HCT116 (cell line): ENCODE data around the gene ADAD2. TPM values are rescaled to one million over a fixed set of nuclear protein-coding genes. Genes with fewer than 3 reads are reported as not detected.

ENCODE experiments used
- ATAC-seq: fragments of 200-7000 bp; cut with Tn5 transposase; 2 replicates; pipeline ENCODE4 v1.9.1; 2020; ENCODE audit warnings: mild to moderate bottlenecking, moderate library complexity
- BruUV-seq: library from RNA; stranded (reverse); fragments of 400-500 nt; replicated peaks from 2 replicates; lab custom pipeline; 2021; lab: Mats Ljungman, UMichigan
- CTCF ChIA-PET: fragments of 300-600 bp; sonication (Branson Sonifier 250); formaldehyde crosslinking; loops from one replicate; lab custom pipeline; 2021; ENCODE audit warnings: antibody characterized with exemption; lab: Charles Lee
- POLR2A ChIA-PET: fragments of 300-600, 350-600 bp; sonication (Branson Sonifier 250); formaldehyde crosslinking; loops from one replicate; lab custom pipeline; 2021; ENCODE audit warnings: antibody characterized with exemption; lab: Charles Lee
- RAD21 ChIA-PET, 2 experiments: fragments of 300-600 bp; sonication (Branson Sonifier 250); formaldehyde crosslinking; loops; one replicate each; lab custom pipeline; 2023; ENCODE audit warnings: low total read pairs in 2 of 2; ENCODE audit not compliant: uncharacterized antibody in 2 of 2, unreplicated experiment in 2 of 2, low non-redundant PET in 1 of 2; lab: Charles Lee
- DNase-seq: peaks from one replicate; pipeline ENCODE4 v3.0.0-alpha.2; 2010; ENCODE audit warnings: low read depth, low spot score
- H2AFZ ChIP-seq: fragments of 200-600 bp; shearing (Covaris generic), sonication (generic); 2 replicates; pipeline ENCODE4 v1.6.1; 2017; ENCODE audit warnings: low read depth, mixed run types, mixed read lengths, antibody characterized with exemption, low read length; ENCODE audit not compliant: poor library complexity, severe bottlenecking
- H3K27ac ChIP-seq: 2 replicates; pipeline ENCODE4 v1.5.1; 2012; ENCODE audit warnings: low read depth, low read length
- H3K27me3 ChIP-seq: fragments of 200-600 bp; sonication (generic); 2 replicates; pipeline ENCODE4 v1.6.1; 2016; ENCODE audit warnings: mixed run types, low read length, mixed read lengths; ENCODE audit not compliant: insufficient read depth
- H3K36me3 ChIP-seq, 2 experiments: fragments of 200-500 bp in 1 of 2; fragments of 200-600 bp in 1 of 2; sonication (Bioruptor generic) in 1 of 2; sonication (generic) in 1 of 2; 2 replicates each; pipeline versions ENCODE4 v1.5.1 to v1.6.1; 2014 to 2016; ENCODE audit warnings: low read length in 2 of 2, inconsistent platforms in 1 of 2, mixed read lengths in 1 of 2, mixed run types in 1 of 2; ENCODE audit not compliant: insufficient read depth in 2 of 2, control insufficient read depth in 1 of 2
- H3K4me1 ChIP-seq, 2 experiments: fragments of 200-600 bp in 1 of 2; sonication (generic) in 1 of 2; 2 replicates each; pipeline versions ENCODE4 v1.5.1 to v1.6.1; 2012 to 2017; ENCODE audit warnings: low read length in 2 of 2, inconsistent platforms in 1 of 2, mild to moderate bottlenecking in 1 of 2, mixed read lengths in 1 of 2, mixed run types in 1 of 2, moderate library complexity in 1 of 2; ENCODE audit not compliant: insufficient read depth in 2 of 2, control insufficient read depth in 1 of 2
- H3K4me2 ChIP-seq: fragments of 200-600 bp; sonication (generic); 2 replicates; pipeline ENCODE4 v1.6.1; 2017; ENCODE audit warnings: mixed run types, low read length, mixed read lengths
- H3K4me3 ChIP-seq, 2 experiments: fragments of 200-600 bp in 1 of 2; sonication (generic) in 1 of 2; replicated peaks in 1 of 2; 2 replicates each; pipeline ENCODE4 v1.5.1; 2011 to 2016; ENCODE audit warnings: low read length in 2 of 2, control low read depth in 1 of 2, low read depth in 1 of 2, mild to moderate bottlenecking in 1 of 2, mixed read lengths in 1 of 2, mixed run types in 1 of 2
- H3K79me2 ChIP-seq: fragments of 200-600 bp; sonication (generic); 2 replicates; pipeline ENCODE4 v1.6.1; 2017; ENCODE audit warnings: mild to moderate bottlenecking, mixed run types, low read length, moderate library complexity, mixed read lengths; ENCODE audit not compliant: insufficient read depth
- H3K9ac ChIP-seq: fragments of 200-600 bp; sonication (generic); 2 replicates; pipeline ENCODE4 v1.6.1; 2016; ENCODE audit warnings: low read length, mixed read lengths
- H3K9me2 ChIP-seq: fragments of 200-600 bp; sonication (generic), shearing (Covaris generic); 2 replicates; pipeline ENCODE4 v1.6.1; 2017; ENCODE audit warnings: mixed run types, mild to moderate bottlenecking, moderate library complexity; ENCODE audit not compliant: insufficient read depth
- H3K9me3 ChIP-seq, 2 experiments: fragments of 200-500 bp in 1 of 2; fragments of 200-600 bp in 1 of 2; sonication (Bioruptor generic) in 1 of 2; sonication (generic) in 1 of 2; 2 replicates each; pipeline ENCODE4 v1.6.1; 2014 to 2017; ENCODE audit warnings: low read length in 2 of 2, mixed read lengths in 2 of 2, inconsistent platforms in 1 of 2, low read depth in 1 of 2, mild to moderate bottlenecking in 1 of 2, mixed run types in 1 of 2, moderate library complexity in 1 of 2; ENCODE audit not compliant: control insufficient read depth in 1 of 2, insufficient read depth in 1 of 2
- H4K20me1 ChIP-seq: fragments of 200-600 bp; sonication (generic), shearing (Covaris generic); 2 replicates; pipeline ENCODE4 v1.6.1; 2017; ENCODE audit warnings: mixed run types, mild to moderate bottlenecking, moderate library complexity; ENCODE audit not compliant: insufficient read depth
- CBX3 ChIP-seq: IDR thresholded peaks from 2 replicates; pipeline ENCODE4 v1.6.1; 2012; ENCODE audit warnings: low read depth
- CEBPB ChIP-seq: IDR thresholded peaks from 2 replicates; pipeline ENCODE4 v1.6.1; 2012; ENCODE audit warnings: low read depth
- CTCF ChIP-seq, 3 experiments: fragments of 200-600 bp in 1 of 3; sonication (generic) in 1 of 3; IDR thresholded peaks in 2 of 3; conservative IDR thresholded peaks in 1 of 3; 2 replicates each; pipeline ENCODE4 v1.5.1; 2012 to 2017; ENCODE audit warnings: low read depth in 2 of 3, low read length in 2 of 3, antibody characterized with exemption in 1 of 3, borderline replicate concordance in 1 of 3, control low read depth in 1 of 3, mild to moderate bottlenecking in 1 of 3, mixed read lengths in 1 of 3, mixed run types in 1 of 3, moderate library complexity in 1 of 3; ENCODE audit not compliant: insufficient read depth in 1 of 3
- EGR1 ChIP-seq: IDR thresholded peaks from 2 replicates; pipeline ENCODE4 v1.6.1; 2012; ENCODE audit warnings: low read depth
- ELF1 ChIP-seq: IDR thresholded peaks from 2 replicates; pipeline ENCODE4 v1.6.1; 2012; ENCODE audit warnings: low read depth, borderline replicate concordance
- EZH2phosphoT487 ChIP-seq: fragments of 200-600 bp; IDR thresholded peaks from 2 replicates; pipeline ENCODE4 v1.6.1; 2018; ENCODE audit warnings: antibody characterized with exemption, borderline replicate concordance
- FOSL1 ChIP-seq: IDR thresholded peaks from 2 replicates; pipeline ENCODE4 v1.6.1; 2012; ENCODE audit warnings: low read depth
- JUND ChIP-seq: IDR thresholded peaks from 2 replicates; pipeline ENCODE4 v1.6.1; 2012
- MAX ChIP-seq: IDR thresholded peaks from 2 replicates; pipeline ENCODE4 v1.6.1; 2012
- POLR2A ChIP-seq: IDR thresholded peaks from 2 replicates; pipeline ENCODE4 v1.7.0; 2011; ENCODE audit warnings: borderline replicate concordance; ENCODE audit not compliant: insufficient read depth, insufficient read length; ENCODE audit errors: extremely low read depth
- POLR2AphosphoS5 ChIP-seq: IDR thresholded peaks from 2 replicates; pipeline ENCODE4 v1.6.1; 2011; ENCODE audit warnings: mild to moderate bottlenecking, low read depth, low read length, moderate library complexity
- RAD21 ChIP-seq: IDR thresholded peaks from 2 replicates; pipeline ENCODE4 v1.6.1; 2012; ENCODE audit warnings: low read depth, mild to moderate bottlenecking
- REST ChIP-seq: IDR thresholded peaks from 2 replicates; pipeline ENCODE4 v1.6.1; 2012; ENCODE audit warnings: low read depth
- SP1 ChIP-seq: IDR thresholded peaks from 2 replicates; pipeline ENCODE4 v1.6.1; 2012; ENCODE audit warnings: low read depth
- SRF ChIP-seq: IDR thresholded peaks from 2 replicates; pipeline ENCODE4 v1.6.1; 2012; ENCODE audit warnings: low read depth
- ZFX ChIP-seq: fragments of 450-650 bp; IDR thresholded peaks from 2 replicates; pipeline ENCODE4 v1.6.1; 2017
- ZNF274 ChIP-seq: fragments of 200-500 bp; sonication (Bioruptor generic); IDR thresholded peaks from 2 replicates; pipeline ENCODE4 v1.6.1; 2014; ENCODE audit warnings: mild to moderate bottlenecking, low read depth, low read length, inconsistent platforms
- intact Hi-C: fragments of 100-400 bp; cut with micrococcal nuclease; formaldehyde crosslinking; loops from 2 replicates; pipeline ENCODE4 v1.10.0; 2022
- total RNA-seq: library from RNA; stranded (reverse); gene quantifications from one replicate; pipeline ENCODE4 v1.2.1, GENCODE V29; 2021; ENCODE audit not compliant: unreplicated experiment

Gene ADAD2
- total RNA-seq, 1 experiment from 2014 or later: not detected

- no TSS peak for BruUV-seq
- ChIA-PET POLR2A (no interaction called here), RAD21 (interaction anchor here in 1 of 2 experiments (0.7 kb wide), 1 partner anchor 56 kb away, joined by 5 read pairs; the partner anchor contains the start of gene TAF1C), CTCF (no interaction called here)
- no peak for DNase-seq
- peaks cover 17% of the 10 kb centered on the region; the same call in 1 of the 2 replicates for H3K27me3 ChIP-seq
- intact Hi-C loops: no loop called here
- no peaks in the 10 kb centered on the region for H3K9me3 ChIP-seq
- H3K9ac ChIP-seq: no peak overlapping the region
- H3K79me2 ChIP-seq: no peaks in the 10 kb centered on the region
- H3K36me3 ChIP-seq: no peaks in the 10 kb centered on the region
- H3K27ac ChIP-seq: no peak overlapping the region
- H3K4me2 ChIP-seq: no peak overlapping the region
- H3K4me1 ChIP-seq: peaks cover 0 to 2% of the 10 kb centered on the region in 2 experiments; a peak in 1 of 4 replicates
- H3K9me2 ChIP-seq: no peaks in the 10 kb centered on the region
- H4K20me1 ChIP-seq: no peaks in the 10 kb centered on the region
- H2AFZ ChIP-seq: no peak overlapping the region
- H3K4me3 ChIP-seq: no peak overlapping the region
- no peak for ATAC-seq
- TF ChIP-seq MAX (no peak), CEBPB (no peak), CBX3 (no peak), EGR1 (no peak), REST (no peak), EZH2phosphoT487 (no peak), SP1 (no peak), FOSL1 (no peak), ZNF274 (no peak), POLR2A (no peak), JUND (no peak), CTCF (IDR thresholded peaks at IDR 0.05 in 2 of 3, conservative IDR thresholded peaks at IDR 0.05 in 1 of 3; ENCODE audit: borderline replicate concordance in 1 of 3, insufficient read depth in 1 of 3, low read depth in 2 of 3, low read length in 2 of 3) (no peak), ZFX (no peak), POLR2AphosphoS5 (no peak), RAD21 (no peak), SRF (no peak), ELF1 (no peak)
Observed at GRCh38 chr16:84242839-84243238, 51.9 kb downstream of the ADAD2 start.
